Neural progenitor cell (in vitro differentiated cells): ENCODE measurements around the gene DLG4.
"Not testable (repeated sequence)": the region's sequence is repeated elsewhere in the genome, so short reads cannot be mapped to it uniquely, and the experiment has no call there.

Source experiments
- EZH2 ChIP-seq: fragments of 200-600 bp; sonication (generic); IDR thresholded peaks from 2 replicates; pipeline ENCODE4 v1.6.1; 2017; ENCODE audit warnings: antibody characterized with exemption, mild to moderate bottlenecking, moderate library complexity
- EZH2phosphoT487 ChIP-seq: fragments of 200-600 bp; sonication (generic); IDR thresholded peaks from 2 replicates; pipeline ENCODE4 v1.6.1; 2017; ENCODE audit warnings: antibody characterized with exemption
- TF ChIP-seq, protein P1 (sequence below): fragments of 200-600 bp; sonication (generic); IDR thresholded peaks from 2 replicates; pipeline ENCODE4 v1.5.1; 2017; ENCODE audit warnings: antibody characterized with exemption, mild to moderate bottlenecking

- TF ChIP-seq, protein P1, sequence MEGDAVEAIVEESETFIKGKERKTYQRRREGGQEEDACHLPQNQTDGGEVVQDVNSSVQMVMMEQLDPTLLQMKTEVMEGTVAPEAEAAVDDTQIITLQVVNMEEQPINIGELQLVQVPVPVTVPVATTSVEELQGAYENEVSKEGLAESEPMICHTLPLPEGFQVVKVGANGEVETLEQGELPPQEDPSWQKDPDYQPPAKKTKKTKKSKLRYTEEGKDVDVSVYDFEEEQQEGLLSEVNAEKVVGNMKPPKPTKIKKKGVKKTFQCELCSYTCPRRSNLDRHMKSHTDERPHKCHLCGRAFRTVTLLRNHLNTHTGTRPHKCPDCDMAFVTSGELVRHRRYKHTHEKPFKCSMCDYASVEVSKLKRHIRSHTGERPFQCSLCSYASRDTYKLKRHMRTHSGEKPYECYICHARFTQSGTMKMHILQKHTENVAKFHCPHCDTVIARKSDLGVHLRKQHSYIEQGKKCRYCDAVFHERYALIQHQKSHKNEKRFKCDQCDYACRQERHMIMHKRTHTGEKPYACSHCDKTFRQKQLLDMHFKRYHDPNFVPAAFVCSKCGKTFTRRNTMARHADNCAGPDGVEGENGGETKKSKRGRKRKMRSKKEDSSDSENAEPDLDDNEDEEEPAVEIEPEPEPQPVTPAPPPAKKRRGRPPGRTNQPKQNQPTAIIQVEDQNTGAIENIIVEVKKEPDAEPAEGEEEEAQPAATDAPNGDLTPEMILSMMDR = not testable (repeated sequence)
- TF ChIP-seq EZH2, EZH2phosphoT487: not testable (repeated sequence)
Measured at GRCh38 chr17:7168841-7169564, 50.6 kb downstream of the DLG4 start.
